Measurements from ENCODE around the gene NGFR.

NGFR gene, protein sequence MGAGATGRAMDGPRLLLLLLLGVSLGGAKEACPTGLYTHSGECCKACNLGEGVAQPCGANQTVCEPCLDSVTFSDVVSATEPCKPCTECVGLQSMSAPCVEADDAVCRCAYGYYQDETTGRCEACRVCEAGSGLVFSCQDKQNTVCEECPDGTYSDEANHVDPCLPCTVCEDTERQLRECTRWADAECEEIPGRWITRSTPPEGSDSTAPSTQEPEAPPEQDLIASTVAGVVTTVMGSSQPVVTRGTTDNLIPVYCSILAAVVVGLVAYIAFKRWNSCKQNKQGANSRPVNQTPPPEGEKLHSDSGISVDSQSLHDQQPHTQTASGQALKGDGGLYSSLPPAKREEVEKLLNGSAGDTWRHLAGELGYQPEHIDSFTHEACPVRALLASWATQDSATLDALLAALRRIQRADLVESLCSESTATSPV

DNA sequence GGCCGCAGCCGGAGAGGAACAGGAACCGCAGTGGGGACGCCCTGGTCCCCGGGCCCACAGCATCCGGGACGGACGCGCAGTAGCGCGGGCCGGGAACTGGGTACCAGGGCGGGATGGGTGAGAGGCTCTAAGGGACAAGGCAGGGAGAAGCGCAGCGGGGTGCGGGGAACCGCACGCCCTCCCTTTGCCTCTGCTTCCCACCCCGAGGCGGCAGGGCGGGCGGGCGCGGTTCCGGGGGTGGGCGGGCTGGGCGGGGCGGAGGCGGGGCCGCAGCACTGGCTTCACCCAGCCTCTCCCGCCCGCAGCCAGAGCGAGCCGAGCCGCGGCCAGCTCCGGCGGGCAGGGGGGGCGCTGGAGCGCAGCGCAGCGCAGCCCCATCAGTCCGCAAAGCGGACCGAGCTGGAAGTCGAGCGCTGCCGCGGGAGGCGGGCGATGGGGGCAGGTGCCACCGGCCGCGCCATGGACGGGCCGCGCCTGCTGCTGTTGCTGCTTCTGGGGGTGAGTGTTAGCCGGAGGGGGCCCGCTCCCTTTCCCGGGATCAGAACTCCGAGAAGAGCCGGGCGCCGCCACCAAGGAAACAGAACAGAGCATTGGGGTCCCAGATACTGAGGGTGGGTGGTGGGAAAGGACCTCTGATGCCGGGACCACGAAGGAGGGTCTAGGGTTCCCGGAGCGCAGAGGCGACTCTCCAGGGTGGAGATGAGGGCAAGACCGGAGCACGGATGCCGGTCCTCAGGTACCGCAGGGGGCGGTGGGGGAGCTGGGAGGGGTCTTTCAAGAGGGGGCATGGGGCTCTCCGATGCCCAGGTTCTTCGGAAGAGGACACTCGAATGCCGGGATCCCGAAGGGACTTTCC is at the start of gene NGFR:
Gene NGFR (plus strand): TSS at position 308 of the 856 bp plus-strand sequence. CDS start 125 bp downstream, at position 433.
- in situ Hi-C loops (cut with HindIII; ENCODE audit: low sequenced_read_pairs) = no loop called here
- TF ChIP-seq, protein P1, sequence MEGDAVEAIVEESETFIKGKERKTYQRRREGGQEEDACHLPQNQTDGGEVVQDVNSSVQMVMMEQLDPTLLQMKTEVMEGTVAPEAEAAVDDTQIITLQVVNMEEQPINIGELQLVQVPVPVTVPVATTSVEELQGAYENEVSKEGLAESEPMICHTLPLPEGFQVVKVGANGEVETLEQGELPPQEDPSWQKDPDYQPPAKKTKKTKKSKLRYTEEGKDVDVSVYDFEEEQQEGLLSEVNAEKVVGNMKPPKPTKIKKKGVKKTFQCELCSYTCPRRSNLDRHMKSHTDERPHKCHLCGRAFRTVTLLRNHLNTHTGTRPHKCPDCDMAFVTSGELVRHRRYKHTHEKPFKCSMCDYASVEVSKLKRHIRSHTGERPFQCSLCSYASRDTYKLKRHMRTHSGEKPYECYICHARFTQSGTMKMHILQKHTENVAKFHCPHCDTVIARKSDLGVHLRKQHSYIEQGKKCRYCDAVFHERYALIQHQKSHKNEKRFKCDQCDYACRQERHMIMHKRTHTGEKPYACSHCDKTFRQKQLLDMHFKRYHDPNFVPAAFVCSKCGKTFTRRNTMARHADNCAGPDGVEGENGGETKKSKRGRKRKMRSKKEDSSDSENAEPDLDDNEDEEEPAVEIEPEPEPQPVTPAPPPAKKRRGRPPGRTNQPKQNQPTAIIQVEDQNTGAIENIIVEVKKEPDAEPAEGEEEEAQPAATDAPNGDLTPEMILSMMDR (IDR thresholded peaks at IDR 0.05; ENCODE audit: low read depth, low read length, missing control alignments) = no peak
- no peak for DNase-seq (ENCODE audit: low read depth)
- peak within 1 kb of the TSS; percentile 26 for H3K4me3 ChIP-seq (ENCODE audit: low read depth, low read length)

DNA sequence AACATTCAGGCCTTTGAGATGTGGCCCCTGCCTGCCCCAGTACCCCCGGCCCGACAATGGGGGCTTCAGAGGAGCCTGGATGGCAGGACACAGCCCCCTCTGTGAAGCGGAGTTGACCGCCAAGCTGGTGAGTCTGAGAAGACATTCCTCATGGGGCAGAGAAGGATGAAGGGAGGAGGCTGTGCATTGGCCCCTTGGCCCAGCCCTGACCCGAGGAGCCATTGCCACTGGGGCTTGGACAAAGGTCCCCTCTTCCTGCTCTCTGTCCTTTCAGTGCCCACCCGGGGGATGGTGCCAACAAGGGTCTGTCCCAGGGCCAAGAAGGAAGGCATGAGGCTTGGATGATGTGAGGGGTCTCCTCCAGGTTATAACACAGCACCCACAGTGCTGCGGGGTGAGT is 49.5 kb upstream of the NGFR start:
- no peak overlapping the region for H3K4me3 ChIP-seq (ENCODE audit: low read depth, low read length)
- TF ChIP-seq, protein P1 (IDR thresholded peaks at IDR 0.05; ENCODE audit: low read depth, low read length, missing control alignments) = no peak
- DNase-seq (ENCODE audit: low read depth) = no peak
- in situ Hi-C loops (cut with HindIII; ENCODE audit: low sequenced_read_pairs) = no loop called here

DNA sequence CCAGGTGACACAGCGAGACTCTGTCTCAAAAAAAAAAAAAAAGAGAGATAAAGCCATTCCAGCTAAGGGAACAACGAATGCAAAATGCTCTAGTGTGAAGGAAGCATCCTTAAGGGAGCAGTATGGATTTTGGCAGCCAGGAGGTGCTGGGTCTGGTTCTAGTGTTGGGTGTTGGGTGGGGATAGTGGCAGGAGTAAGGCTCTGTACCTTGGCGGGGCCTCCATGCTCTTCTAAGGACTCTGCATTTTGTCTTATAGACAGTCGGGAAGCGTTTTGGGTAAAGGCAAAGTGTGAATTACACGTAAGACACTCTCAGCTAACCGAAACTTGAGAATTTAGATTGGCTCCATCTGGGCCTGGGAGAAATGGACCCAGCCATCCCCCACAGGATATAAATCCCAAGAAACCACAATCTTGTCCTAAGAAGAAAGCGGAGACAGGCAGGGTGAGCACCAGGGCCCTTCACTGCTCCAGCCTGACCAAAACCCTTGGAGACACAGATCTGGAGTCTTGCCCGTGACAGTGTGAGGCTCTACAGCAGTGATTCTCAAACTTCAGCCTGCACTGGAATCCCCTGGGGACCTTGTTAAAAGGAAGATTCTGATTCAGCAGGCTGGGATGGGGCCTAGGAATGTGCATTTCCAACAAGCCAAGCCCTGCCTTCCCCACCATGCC is 47.3 kb upstream of the NGFR start:
- TF ChIP-seq, protein P1 (IDR thresholded peaks at IDR 0.05; ENCODE audit: low read depth, low read length, missing control alignments) = no peak
- in situ Hi-C loops (cut with HindIII; ENCODE audit: low sequenced_read_pairs) = no loop called here
- DNase-seq (ENCODE audit: low read depth) = no peak
- H3K4me3 ChIP-seq (ENCODE audit: low read depth, low read length) = no peak overlapping the region

DNA sequence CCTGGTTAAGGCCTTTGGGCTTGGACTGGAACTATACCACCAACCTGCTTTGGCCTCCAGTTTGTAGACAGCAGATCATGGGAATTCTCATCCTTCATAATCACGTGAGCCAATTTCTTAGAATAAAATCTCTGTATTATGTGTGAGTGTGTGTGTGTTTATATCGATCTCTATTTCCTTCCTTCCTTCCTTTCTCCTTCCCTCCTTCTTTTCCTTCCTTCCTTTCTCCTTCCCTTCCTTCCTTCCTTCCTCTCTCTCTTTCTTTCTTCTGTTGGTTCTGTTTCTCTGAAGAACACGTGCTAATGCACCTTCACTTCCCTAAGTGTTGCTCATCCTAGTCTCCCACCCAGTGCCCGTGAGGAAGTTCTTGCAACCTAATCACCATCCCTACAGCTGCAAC is 44.9 kb upstream of the NGFR start:
- no peak for DNase-seq (ENCODE audit: low read depth)
- TF ChIP-seq, protein P1 (IDR thresholded peaks at IDR 0.05; ENCODE audit: low read depth, low read length, missing control alignments) = no peak
- H3K4me3 ChIP-seq (ENCODE audit: low read depth, low read length) = no peak overlapping the region
- in situ Hi-C loops (cut with HindIII; ENCODE audit: low sequenced_read_pairs) = no loop called here

DNA sequence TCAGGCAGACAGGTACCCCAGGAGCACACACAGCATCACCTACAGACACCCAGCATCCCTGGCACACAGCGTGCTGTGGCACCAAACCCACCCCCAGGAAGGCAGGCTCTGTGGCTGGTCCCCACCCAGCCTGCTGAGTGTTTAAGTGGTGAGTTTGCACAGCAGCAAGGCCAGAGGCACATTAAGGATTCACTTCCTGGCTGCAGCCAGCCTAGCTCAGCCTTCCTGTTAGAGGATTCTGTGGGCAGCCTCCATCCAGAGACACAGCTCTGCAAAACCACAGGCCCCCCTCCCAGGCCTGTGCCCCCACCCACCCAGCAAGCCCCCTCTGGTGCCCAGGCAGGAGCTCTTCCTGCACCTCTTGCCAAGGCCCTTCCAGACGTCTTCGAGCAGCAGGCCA is 44.4 kb upstream of the NGFR start:
- TF ChIP-seq, protein P1 (IDR thresholded peaks at IDR 0.05; ENCODE audit: low read depth, low read length, missing control alignments) = no peak
- in situ Hi-C loops (cut with HindIII; ENCODE audit: low sequenced_read_pairs) = no loop called here
- no peak for DNase-seq (ENCODE audit: low read depth)
- no peak overlapping the region for H3K4me3 ChIP-seq (ENCODE audit: low read depth, low read length)

DNA sequence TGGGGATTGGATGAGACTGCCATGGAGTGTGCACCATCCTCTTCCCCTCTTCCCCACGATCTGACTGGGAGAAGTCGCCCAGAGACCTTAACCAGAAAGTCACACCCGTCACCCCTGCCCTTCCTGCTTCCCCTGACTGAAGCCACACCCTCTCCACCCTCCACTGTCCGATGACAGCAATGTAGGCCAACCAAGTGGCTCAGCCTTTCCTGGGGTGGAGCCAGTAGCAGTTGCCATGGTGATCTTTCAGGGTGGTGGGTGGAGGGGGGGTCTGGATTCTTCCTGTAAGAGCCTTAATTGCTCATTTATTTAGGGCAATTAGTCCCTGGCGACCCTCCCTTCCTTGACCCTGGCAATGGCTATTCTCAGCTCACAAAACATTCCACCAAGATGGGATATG is 42.9 kb upstream of the NGFR start:
- no peak overlapping the region for H3K4me3 ChIP-seq (ENCODE audit: low read depth, low read length)
- DNase-seq (ENCODE audit: low read depth) = no peak
- TF ChIP-seq, protein P1 (IDR thresholded peaks at IDR 0.05; ENCODE audit: low read depth, low read length, missing control alignments) = no peak
- in situ Hi-C loops (cut with HindIII; ENCODE audit: low sequenced_read_pairs) = no loop called here
